GM19023 (cell line): ENCODE data around the gene DNAJB7.
"Not testable (repeated sequence)": the region's sequence is repeated elsewhere in the genome, so short reads cannot be mapped to it uniquely, and the experiment has no call there.

Source experiments
- ATAC-seq: cut with Tn5 transposase; IDR thresholded peaks from one replicate; pipeline ENCODE4 v1.9.1; 2021; ENCODE audit warnings: mild to moderate bottlenecking, moderate library complexity; ENCODE audit not compliant: unreplicated experiment

DNAJB7 gene

DNA sequence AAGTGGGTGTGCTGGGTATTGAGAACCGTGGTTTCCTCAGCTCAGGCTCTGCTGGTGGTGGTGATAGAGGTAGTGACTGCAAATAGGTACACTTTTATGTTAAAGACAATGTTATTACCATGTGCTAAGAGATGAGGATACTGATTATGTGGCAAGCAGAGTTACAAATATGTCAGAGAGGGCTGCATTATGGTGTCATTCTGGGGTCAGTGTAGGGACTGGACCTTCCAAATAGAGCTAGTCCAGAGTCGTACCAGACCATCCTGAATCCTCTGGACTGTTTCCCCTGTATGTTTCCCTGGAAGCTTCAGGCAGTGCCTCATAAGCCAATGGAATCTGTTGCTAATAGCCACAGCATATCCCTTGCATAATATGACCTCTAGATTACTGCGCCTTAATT is at the start of gene DNAJB7:
Gene DNAJB7, minus strand, starts transcription at position 101 of the 400 bp plus-strand sequence. CDS start 119 bp downstream, outside the sequence.
- no peak for ATAC-seq

DNA sequence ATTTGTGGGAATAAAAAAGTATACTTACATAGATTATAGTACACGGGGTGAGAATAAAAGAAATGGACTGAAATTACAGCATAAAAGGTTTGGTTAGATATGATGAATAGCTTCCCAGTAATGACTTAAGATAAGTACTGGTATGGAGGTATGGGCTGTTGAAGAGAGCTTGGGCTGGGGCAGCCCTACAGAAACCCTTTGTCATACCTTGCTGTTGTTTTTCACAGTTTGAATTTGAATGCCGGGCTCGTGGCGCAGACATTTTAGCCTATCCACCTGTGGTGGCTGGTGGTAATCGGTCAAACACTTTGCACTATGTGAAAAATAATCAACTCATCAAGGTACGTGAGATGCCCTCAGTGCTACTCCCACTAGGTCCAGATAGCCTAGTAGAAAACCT is 47.0 kb upstream of the DNAJB7 start:
- ATAC-seq, result no peak

DNA sequence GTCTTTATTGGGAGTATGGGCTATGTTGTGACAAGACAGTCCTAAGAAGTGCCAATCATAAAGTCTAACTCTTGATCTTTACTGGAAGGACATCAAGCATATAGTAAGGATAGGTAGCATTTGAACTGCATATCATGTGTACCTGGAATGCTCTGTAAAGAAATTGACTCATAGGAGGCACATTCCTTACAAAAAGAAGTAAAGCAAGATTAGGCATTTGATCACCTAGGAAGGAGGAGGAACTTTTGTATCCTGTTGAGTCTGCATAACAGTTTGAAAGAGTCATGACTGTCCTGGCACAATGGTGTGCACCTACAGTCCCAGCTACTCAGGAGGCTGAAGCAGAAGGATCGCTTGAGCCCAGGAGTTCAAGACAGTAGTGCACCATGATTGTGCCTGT is 42.2 kb upstream of the DNAJB7 start:
- ATAC-seq, result no peak

DNA sequence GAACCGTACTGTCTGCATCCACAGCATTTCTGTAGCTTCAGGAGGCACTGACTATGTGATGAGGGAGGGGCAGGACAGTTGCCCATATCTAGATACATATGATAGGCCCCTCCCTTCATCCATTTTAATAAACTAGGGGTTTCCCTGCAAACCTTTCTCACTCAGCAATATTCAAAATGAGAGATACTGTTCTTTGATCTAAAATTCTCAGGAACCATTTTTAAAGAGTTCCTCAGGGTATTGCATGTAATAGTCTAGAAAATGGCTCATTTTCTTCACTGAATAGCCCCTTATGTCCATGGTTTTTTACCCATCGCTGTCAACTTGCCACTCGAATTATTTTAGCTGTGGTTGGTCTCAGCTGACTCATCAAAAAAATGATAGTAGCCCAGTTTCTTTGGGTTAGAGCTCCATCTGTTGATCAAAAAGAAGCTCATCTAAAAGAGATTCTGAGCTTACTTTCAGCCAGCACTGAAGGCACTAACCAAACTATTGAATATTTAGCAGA is 37.0 kb upstream of the DNAJB7 start:
- ATAC-seq, result no peak

DNA sequence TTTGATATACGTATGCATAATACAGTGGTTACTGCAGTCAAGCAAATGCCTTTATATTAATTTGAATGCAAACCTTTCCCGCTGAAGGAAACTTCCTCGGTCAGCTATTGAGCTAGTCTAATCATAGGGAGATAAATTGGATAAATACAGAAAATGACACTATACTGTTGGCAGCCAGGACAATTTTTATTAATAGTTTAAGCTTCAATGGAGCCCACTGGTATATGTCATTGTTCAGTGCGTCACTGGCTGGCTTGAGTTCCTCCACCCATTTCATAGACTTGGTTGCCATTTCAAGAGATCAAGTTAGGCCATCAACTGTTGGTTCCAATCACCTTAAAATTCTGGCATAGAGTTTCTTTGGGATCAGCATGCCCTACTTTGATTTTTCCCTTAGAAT is 32.5 kb upstream of the DNAJB7 start:
- ATAC-seq, result no peak

DNA sequence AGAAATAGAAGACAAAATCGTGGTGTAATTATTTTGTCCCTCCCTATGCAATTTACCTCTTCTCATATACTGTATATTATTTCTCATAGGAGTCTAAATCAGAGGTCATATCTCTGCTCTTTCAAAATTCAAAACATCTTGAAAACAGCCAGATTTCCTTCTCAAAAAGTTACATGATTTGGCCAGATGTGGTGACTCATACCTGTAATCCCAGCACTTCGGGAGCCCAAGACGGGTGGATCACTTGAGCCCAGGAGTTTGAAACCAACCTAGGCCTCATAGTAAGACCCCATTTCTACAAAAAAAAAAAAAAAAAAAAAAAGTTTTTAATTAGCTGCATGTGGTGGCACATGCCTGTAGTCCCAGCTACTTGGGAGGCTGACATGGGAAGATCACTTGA is 29.0 kb upstream of the DNAJB7 start:
- no peak for ATAC-seq

DNA sequence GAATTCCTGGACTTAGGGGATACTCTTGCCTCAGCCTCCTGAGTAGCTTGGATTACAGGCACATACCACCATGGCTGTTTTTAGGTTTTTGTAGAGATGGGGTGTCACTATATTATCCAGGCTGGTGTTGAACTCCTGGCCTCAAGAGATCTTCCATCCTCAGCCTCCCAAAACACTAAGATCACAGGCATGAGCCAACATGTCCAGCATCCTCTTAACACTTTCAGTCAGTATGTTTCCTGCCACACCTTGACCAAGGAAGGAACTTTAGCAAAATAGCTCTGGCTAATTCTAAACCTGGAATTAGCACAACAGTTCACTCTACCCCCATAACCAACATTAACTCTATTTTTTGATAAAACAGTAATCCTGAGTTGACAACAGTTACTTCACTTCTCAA is 27.2 kb upstream of the DNAJB7 start:
- ATAC-seq, result no peak

DNA sequence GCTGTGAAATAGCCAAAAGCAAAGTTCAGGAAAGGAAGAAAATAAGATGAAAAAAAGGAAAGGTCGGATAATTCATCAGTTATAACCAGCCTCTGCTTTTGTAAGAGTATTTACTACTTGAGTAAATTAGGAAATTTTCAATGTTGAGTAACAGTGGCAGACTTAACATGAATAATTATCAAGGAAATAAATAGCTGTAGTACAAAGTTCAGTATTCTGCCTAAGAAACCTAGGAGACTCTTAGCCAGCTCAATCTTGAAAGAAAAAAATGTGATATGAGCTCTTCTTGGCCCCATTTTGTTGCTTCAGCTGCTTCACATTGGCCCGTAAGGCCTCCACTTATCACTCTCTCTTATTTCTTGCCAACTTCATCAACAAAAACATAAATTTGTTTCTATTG is 17.0 kb upstream of the DNAJB7 start:
- no peak for ATAC-seq

DNA sequence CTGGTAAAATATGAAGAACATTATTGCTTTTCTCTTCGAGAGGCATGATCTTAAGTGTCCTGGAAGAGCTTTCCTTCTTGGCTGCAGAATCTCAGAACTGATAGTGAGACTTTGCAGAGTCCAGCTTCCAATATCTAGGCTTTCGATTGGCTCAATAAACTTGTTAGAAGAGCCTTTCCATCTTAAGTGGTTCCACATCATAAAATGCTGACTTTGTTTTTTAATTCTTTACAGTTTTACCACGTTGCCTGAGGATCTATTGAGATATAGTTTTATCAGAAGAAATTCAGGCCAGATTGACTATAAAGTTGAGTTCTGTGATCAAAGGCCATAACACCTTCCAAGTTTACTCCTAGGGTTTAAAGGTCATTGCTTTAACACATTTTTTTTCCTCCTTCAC is 15.6 kb upstream of the DNAJB7 start:
- no peak for ATAC-seq

DNA sequence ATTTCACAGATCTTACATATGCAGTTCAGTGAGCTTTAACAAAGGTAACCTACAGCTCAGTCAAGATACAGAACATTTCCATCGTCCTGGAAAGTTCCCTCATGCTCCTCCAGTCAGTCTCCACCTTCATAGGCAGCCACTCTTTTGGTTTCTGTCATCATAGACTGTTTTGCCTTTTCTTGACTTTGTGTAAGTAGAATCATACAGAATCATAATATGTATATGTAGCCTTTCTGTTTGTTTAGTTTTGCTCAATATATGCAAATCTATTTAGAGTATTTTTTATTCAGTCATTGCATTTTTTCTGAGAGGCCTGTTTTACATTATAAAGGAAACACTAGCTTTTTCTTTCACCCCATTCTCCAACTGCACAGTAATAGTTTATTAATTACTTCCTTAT is 15.0 kb upstream of the DNAJB7 start:
- no peak for ATAC-seq

DNA sequence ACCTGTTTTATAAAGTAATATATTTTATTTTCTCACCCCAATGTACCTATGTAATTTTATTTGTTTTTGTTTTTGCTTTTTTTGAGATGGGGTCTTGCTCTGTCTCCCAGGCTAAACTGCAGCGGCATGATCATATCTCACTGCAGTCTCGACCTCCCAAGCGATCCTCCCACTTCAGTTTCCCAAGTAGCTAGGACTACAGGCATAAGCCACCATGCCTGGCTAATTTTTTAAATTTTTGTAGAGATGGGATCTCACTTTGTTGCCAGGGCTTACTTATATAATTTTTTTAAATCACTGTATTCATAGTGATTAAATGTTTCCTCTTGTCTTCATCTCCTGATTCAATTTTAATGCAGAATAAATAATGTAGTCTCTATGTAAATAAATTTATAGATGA is 13.2 kb upstream of the DNAJB7 start:
- ATAC-seq, result no peak

DNA sequence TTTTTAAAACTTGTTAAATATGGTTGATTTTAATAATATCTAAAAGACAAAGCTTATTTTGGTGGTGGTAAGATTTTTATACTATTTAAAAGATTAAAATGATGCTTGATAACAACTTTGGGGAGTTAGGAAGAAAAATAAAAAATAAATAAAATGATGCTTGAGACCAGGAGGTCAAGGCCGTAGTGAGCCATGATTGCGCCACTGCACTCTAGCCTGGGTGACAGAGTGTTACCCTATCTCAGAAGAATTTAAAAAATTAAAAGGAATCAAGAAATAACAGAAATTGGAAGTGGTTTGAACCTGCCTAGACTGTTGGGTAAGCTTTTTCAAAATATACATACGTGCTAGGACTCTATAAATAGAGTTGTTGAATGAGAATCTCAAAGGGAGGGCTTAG is 12.1 kb upstream of the DNAJB7 start:
- ATAC-seq, result no peak

DNA sequence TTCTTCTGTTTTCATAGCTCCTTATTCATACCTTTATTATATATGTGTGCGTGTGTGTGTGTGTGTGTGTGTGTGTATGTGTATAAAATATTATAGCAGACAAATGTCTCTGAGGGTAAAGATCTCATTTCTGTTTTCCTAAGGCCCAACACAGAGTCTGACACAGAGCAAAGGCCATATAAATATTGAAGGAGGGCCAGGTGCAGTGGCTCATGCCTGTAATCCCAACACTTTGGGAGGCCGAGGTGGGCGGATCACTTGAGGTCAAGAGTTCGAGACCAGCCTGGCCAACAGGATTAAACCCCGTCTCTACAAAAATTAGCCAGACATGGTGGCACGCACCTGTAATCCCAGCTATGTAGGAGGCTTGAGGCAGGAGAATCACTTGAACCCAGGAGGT is 6.5 kb upstream of the DNAJB7 start:
- not testable (repeated sequence) for ATAC-seq

DNA sequence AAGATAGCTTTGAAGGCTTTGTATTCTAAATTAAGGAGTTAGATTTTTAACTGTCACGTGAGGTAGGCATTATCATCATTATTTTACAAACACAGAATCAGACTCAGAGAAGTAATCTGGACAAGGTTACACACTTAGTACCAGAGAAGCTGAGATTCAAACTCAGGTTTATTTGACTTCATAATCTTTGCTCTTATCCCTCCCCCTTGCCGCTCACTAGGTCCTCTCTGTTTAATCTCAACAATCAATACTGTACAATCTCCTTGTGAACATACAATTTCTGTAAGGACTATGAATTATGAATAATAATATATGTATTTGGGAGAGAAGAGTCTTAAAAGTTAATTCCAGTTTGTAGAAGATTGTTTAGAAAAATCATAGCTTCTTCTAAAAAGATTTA is 5.2 kb upstream of the DNAJB7 start:
- ATAC-seq, result no peak

DNA sequence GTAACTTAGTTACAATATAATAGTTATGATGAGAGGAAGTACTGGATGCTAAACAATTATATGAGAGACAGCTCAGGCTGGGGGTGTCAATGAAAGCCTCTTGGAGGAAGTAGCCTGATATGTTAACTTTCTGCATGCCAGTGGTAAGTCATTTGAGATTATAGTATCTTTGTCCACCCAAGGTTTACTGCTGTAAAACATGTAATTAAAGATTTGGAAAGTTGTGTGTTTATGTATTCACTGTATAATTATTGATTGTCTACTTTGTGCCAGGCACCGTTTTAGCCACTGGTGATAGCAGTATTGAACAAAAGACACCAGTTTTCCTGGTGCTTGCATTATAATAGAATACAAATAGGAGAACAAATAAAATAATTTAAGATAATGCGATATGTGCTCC is 624 bp upstream of the DNAJB7 start:
- ATAC-seq, result no peak

DNA sequence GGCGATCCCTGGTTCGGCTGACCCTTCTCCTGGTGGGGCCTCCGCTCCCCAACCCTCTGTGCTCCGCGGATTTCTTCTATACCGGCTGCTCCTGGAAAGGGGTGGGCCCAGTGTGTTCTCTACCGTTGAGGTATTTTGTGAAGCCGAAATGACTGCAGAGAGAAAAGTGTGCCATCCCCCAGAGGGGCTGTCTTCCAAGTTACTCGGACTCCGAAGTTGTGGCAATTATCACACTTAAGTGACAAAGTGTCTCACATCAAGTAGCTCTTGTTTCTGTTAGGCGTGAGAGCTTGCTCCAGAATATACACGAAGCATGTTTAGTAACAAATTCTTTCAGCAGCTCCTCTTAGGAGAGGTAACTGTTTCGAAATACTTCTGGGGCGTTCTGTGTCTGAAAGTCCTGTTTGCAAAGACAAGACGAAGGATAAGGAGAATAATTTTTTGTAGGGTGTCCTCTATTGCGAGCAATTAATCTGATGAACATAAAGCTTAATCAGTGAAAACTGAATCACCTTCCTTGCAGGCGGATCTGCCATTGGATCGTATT is 4.5 kb downstream of the DNAJB7 start:
- ATAC-seq, result no peak

DNA sequence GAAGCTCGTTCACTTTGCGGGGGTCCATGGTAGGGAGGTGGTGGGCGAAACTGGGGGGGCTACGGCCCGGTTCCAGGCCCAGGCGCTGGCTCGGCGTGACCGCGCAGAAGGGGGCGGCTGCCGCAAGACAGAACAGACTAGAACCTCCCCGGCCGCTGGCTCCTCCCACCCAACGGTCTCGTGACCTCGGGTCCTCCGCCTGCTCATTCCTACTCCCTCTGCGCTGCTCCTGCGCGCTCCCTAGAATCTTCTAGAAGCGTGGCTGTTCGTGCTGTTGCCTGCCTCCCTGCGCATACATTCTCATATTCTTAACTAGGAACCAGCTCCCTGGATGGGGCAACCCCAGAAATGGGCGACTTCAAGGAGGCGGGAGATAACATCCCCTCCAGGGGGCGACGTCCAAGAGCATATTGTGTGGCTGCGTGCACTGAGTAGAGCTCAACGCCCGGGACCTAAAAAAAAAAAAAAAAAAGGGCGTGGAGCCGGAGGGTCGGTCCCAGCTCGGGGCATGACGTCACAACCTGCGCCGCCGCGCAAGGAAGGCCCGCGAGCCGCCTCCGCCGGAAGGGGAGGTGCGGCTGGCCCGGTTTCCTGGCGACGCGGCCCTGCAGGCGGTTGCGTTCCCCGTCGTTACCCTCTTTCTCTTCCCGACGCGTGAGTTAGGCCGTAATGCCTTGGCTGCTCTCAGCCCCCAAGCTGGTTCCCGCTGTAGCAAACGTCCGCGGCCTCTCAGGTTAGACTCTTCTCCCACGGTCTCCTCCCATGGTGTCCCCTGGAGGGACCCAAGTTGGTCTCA is 5.2 kb downstream of the DNAJB7 start, which contains the start of the genes ST13 and XPNPEP3:
Gene ST13, minus strand, starts transcription at position 127 of the 796 bp plus-strand sequence. Its CDS starts 99 bp downstream, at position 28.
Gene XPNPEP3, plus strand, starts transcription at position 636 of the 796 bp plus-strand sequence. Its CDS starts 34 bp downstream, at position 670.
- ATAC-seq, result peak; percentile 89

DNA sequence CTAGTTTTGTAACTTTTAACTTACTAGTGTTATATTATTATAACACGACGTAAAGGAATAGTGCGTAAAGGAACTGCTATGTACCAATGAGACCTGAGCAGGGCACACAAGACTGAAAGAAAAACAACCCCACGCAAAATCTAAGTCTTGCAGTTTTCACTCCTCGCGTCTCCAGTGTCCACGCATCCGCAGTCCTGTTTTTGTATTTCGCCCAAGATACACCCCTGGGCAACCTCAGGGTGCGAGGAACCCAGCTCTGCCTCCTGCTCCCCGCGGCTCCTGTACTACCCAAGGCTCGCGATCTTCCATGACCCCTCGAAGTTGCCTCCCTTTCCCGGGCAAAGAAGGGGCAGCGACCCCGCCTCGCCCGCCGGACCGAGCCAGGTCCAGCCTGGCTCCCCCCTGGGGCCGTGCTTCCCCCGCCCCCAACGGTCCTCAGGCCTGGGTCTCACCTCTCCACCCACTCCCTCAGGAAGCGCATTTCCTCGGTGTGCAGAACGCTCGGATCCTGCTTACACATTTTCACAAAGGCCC is 5.9 kb downstream of the DNAJB7 start:
- peak; percentile 31 for ATAC-seq

DNA sequence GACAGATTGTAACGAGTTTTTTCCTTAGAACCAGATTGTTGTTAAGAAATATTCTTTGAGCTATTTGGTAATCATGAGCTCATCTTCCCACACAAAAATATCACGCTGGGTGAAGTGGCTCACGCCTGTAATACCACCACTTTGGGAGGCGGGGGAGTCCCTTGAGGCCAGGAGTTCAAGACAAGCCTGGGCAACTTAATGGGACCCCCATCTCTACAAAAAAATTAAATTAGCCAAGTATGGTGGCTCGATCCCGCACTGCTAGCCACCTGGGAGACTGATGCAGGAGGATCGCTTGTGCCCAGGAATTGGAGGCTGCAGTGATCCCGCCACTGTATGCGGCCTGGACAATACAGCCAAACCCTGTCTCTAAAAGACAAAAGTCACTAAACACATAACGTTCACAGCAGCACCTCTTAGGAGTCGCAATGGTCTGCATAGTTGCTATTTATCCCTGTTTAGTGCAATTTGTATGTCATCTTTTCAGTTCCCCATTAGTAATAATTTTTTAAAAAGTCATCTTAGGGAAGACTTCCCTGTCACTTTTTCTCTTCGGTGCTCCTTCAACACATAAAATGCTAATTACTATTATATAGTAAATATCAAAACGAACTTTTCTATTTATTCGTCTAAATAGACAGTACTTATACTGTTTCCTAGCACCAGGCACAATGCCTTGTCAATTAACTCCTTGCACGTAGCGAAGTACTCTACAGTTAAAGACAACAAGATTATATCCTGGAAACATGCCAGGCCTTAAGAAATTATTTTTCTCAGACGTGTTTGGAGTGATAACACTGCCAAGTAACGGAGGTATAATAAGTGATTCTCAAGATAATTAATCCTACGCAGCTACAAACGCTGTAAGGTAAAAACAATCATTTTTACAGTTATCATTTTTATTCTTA is 6.6 kb downstream of the DNAJB7 start:
- no peak for ATAC-seq

DNA sequence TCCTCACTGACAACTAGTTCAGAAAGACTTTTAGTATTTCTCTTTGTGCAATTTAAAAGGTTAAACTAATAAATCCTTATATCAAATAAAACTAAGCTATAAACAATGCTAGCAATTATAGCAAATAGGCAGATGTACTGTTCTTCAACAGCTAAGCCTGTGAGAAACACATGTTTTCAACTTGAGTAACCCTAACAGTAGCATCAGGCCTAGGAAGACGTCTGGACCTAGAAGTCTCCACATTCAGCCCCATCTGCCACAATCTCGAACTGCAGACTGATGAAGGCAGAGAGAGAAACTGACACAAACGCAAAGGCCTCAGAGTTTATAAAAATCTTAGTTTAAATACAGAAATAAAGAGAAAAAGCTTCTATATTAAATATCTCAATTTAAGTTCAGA is 8.0 kb downstream of the DNAJB7 start:
- ATAC-seq, result no peak

DNA sequence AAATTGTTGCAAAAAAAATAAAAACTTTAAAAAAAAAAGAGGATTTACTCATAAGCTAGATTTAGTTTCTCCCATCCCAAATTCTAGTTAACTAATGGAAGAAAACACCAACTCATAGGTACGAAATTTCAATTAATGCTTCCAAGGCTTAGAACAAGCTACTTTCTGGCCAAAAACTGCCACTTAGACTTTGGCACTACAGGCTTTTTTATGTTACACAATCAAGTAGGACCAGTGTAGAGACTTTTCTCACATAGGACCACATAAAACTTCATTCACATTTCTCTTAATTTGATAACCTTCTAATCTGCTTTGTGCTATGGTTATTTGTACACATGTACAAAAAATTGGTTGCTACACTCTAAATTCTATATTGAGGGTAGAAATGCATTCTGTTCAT is 8.6 kb downstream of the DNAJB7 start:
- no peak for ATAC-seq
